HG02571 (cell line): ENCODE data around the gene HTATIP2.
"Not testable (repeated sequence)": the region's sequence is repeated elsewhere in the genome, so short reads cannot be mapped to it uniquely, and the experiment has no call there.

Experiments used
- ATAC-seq: cut with Tn5 transposase; IDR thresholded peaks from one replicate; pipeline ENCODE4 v1.9.1; 2021; ENCODE audit warnings: mild to moderate bottlenecking, moderate library complexity; ENCODE audit not compliant: unreplicated experiment

HTATIP2 gene

GRCh38 chr11:20363500-20364340, at the start of gene HTATIP2:
HTATIP2 (plus strand) TSS chr11:20363714; CDS start chr11:20364238, 524 bp downstream.
- peak; percentile 94 for ATAC-seq

GRCh38 chr11:20315800-20316199, 47.7 kb upstream of the HTATIP2 start:
- no peak for ATAC-seq

GRCh38 chr11:20321177-20321576, 42.3 kb upstream of the HTATIP2 start:
- ATAC-seq: no peak

DNA sequence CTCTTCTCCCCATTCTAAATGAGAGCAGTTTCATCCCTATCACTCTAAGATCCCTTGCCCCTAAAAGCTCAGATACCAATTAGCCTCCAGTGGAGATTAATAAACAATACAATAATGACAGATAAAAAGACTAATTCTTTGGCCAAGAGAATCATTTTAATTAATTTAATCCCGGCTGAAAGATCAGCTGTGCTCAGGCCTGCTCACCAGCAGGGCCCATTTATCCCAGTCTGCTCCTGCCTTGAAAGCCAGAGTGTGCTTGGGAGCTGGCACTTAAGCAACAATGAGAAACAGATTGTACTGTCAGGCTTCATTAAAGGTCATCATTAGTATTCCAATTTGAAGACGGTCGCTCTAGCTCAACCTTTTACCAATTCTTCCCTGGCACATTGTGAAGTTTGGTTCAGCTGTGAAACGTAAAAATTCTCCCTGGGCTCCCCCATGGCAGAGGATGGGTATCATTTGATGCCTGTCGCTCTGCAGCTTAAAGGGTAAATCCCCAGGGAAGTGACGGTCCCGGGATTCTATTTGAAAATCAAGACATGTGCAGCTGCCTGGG, 36.1 kb upstream of the HTATIP2 start:
- ATAC-seq: no peak

GRCh38 chr11:20336056-20336455, 27.5 kb upstream of the HTATIP2 start:
- no peak for ATAC-seq

- no peak for ATAC-seq
Observed at GRCh38 chr11:20337526-20338154, 25.9 kb upstream of the HTATIP2 start.

GRCh38 chr11:20342347-20343141, 21.0 kb upstream of the HTATIP2 start:
- ATAC-seq: no peak

GRCh38 chr11:20351136-20351535, 12.4 kb upstream of the HTATIP2 start:
- no peak for ATAC-seq

DNA sequence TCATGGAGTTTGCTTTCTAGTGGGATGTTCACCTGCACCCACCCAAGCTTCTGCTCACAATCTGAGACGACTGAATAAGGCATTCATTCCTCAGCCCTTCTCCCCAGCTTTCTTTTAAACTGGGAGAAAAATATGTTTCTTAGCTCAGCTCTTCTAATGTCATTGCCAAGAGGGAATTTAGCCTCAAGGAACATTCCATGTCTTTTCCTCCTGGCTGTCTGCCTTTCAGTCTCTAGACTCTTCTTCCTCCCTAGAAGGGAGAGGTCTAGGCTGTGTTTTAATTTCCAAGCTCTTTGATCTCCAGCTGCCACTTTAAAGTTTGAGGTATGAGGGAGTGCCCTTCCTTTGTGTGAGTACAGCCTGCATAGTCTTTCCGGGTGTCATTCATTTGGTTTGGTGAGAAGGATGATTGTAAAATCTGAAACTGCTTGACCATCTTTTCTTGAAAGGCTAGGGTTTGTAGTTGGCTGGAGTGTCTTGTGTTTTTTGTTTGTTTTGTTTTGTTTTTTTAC, 11.7 kb upstream of the HTATIP2 start:
- ATAC-seq: no peak

DNA sequence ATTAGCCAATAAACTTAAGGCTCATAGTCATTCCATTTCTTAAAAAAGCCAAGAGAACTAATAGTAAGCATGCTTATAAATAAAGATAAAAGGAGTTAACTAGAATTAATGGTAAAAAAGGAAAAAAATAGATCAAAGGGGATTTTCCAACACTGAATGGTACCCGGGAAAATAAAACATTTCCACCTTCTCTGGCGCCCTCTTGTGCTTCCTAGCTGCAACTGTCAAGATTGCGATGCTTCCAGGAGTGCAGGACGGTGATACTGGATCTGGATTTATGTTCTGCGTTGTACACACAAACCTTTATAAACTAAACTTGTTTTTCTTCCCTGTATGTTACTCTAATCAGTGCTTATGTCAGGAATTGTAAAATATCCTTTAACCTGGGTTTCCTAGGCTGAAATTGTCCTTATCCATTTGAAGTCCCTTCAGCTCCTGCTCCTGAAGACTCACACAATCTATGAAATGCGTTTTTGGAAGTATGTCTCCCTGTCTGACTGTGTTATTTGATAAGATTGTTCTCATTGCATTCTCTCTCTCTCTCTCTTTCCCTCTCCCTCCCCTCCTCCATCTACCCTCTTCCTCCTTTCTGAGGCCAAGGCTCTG, 9.6 kb upstream of the HTATIP2 start:
- no peak for ATAC-seq

DNA sequence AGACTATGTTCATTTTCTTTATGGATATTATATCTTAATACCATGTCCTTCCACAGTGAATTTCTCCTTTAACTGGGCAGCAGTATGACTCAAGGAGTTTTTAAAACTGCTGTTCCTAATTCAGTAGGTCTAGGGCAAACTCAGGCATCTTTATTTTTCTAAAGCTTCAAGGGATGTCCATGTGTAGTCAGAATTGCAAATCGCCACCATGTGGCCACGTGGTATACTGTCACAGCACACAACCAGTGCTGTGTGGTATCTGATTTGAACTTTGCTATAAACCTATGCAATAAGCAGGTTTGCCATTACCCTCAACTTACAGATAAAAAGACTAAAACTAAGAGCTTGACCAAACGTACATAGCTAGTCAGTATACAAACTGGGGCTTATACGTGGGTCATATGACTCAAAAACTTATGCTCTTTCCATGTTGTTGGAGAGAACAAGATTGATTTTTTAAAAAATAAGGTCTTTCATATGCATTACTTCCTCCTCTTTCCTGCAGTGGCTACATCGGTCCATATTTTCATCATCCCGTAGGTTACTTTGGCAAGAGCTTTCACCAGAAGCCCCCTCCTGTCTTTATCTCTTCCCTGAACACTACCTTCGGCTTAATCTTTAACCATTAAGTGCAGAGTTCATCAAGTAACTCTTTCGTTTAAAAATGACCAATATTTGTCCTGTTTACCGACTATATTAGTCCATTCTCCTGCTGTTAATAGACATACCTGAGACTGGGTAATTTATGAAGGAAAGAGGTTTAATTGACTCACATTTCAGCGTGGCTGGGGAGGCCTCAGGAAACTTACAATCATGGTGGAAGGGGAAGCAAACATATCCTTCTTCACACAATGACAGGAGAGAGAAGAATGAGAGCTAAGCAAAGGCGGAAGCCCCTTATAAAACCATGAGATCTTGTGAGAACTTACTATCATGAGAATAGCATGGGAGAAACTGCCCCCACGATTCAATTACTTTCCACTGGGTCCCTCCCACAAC, 8.0 kb upstream of the HTATIP2 start:
- ATAC-seq: peak; percentile 73

DNA sequence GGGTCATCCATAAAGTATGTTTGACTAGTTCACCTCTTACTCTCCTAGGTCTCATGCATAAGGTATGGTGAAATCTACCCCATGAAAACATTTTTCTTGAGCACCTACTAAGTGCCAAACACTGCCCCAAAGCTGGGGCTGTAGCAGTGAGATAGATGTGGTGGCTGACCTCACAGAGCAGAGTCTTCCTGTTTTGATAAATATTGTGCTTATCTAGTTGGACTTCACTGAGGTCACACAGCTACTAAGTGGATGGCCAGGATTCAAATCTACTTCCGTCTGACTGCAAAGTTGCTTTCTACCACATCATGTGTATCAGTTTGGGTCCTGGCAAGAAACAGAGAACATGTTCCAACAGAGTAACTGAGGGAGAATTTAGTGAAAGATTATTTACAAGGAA, 6.4 kb upstream of the HTATIP2 start:
- no peak for ATAC-seq

- ATAC-seq: no peak
Observed at GRCh38 chr11:20360650-20361049, 2.9 kb upstream of the HTATIP2 start.

- ATAC-seq: no peak
Observed at GRCh38 chr11:20362481-20362880, 1.0 kb upstream of the HTATIP2 start.

DNA sequence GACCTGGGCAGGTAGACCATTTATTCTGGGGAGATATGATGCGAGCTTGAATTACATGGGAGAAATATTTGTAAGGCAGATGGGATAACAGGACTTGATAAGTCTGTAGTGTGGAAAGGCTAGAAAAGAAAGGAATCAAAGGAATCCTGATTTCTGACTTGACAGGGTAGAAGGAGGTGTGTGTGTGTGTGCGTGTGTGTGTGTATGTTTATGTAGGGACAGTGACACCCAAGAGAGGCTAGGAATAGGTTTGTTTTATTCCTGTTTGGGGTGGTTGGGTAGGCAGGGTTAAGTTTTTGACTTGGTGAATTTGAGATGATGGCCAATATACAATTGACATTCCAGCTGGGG, 390 bp upstream of the HTATIP2 start:
- no peak for ATAC-seq

- no peak for ATAC-seq
Observed at GRCh38 chr11:20364341-20364792, 853 bp downstream of the HTATIP2 start.

DNA sequence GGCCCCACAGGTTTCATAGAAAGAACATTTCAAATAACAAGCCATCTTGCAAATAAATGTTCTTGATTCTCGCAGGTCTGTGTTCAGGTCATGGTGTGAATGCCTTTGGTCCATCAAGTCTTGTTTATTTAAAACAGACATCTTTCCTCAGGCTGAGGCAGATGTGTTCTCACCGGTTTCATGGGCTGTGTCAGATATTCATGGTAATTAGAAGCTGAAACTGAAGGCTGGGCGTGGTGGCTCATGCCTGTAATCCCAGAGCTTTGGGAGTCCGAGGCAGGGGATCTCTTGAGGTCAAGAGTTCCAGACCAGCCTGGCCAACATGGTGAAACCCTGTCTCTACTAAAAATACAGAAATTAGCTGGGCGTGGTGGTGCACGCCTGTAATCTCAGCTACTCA, 2.0 kb downstream of the HTATIP2 start:
- not testable (repeated sequence) for ATAC-seq

DNA sequence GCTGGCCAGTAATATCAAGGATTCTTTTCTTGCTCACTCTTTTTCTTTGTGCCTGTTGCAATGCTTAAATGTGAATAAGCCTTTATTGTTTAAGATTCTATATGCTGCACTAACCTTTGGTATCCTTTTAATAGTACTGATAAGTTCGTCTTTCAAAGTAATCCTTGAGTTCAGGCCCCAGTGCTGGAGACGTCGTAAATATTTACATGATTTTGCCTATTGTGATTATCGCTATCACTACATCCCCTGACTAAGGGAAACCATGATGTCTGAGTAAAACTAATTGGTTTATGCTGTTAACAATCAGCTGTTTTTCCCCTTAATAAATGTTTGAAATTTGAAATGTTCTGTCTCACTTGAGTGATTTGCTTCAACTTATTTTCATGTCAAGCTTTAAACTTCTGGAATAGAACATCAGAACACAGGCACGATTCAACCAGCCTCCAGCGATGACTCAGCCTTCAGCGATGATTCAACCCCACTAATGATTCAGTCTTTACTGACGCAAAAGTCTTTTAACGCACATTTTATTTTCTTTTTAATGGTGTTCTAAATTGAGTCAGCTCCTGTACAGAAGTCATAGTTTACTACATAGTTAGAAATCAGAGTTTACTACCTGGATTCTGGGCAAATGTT, 3.9 kb downstream of the HTATIP2 start:
- ATAC-seq: no peak

DNA sequence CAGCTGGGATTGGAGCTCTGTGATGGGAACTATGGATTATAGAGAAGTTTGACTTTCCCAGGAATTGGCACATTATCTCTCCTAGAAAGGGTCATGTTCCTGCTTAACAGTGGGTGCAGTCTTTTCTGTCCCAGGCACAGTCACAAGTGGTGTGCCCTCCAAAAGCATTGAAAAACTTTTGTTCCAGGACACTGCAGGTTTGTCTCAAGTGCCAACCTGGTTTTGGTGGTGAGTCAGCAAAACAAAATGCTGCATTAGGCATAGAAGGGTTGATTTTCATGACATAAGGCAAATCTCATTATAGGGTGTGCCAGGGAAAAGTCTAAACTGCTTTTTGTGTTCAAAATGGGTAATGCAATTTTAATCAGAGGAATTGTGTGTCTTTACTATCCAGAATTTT, 4.9 kb downstream of the HTATIP2 start:
- ATAC-seq: no peak
